ENCODE data around the gene RGS12.
A peak's percentile ranks its signal among the peaks of the same experiment; 100 is the strongest.

RGS12 gene

DNA sequence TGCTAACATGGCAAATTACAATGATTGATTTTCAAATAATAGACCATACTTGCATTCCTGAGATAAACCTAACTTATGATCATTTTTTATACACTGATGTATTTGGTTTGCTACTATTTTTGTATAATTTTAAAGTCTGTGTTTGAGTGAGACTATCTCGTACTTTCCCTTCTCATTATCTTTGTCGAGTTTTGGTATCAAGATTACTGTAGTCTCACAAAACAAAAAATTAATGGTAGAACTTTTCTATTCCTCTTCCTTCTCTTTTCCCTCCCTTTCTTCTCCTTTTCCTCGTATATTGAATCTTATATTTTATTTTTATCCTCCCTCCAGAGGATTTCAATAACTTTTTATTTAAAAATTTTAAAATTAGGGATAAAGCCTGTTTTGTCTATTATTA is 41.5 kb downstream of the RGS12 start:
- no peak for DNase-seq

DNA sequence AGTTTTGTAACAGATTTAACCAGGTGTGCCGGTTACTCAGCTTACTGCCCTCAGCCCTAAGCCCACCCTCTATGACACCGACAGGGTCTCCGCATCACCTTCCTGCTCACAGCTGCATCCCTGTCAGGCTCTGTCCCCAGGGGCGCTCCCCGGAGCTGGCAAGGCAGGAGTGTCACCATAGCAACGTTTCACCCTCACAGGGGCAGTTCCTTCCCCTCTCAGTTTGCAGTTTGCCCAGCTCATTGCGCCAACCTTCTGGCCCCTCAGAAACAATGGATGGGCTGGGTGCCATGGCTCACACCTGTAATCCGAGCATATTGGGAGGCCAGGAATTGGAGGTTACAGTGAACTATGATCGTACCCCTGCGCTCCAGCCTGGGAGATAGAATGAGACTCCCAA is 42.6 kb downstream of the RGS12 start:
- DNase-seq: no peak

DNA sequence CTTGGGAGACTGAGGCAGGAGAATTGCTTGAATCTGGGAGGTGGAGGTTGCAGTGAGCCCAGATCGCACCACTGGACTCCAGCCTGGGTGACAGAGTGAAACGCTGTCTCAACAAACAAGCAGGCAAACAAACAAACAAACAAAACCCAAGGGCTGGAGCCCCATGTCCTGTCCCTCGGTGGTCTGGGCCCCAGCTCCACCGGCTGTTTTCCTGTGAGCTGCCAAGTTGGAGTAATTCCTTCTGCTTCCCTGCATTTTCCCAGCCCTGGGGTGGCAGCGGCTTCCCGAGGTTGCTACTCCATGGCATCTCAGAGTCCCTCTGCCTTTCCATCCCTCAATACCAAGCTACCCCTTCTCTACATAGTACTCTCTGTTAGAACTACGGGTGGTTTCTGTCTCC is 43.2 kb downstream of the RGS12 start:
- DNase-seq: no peak

DNA sequence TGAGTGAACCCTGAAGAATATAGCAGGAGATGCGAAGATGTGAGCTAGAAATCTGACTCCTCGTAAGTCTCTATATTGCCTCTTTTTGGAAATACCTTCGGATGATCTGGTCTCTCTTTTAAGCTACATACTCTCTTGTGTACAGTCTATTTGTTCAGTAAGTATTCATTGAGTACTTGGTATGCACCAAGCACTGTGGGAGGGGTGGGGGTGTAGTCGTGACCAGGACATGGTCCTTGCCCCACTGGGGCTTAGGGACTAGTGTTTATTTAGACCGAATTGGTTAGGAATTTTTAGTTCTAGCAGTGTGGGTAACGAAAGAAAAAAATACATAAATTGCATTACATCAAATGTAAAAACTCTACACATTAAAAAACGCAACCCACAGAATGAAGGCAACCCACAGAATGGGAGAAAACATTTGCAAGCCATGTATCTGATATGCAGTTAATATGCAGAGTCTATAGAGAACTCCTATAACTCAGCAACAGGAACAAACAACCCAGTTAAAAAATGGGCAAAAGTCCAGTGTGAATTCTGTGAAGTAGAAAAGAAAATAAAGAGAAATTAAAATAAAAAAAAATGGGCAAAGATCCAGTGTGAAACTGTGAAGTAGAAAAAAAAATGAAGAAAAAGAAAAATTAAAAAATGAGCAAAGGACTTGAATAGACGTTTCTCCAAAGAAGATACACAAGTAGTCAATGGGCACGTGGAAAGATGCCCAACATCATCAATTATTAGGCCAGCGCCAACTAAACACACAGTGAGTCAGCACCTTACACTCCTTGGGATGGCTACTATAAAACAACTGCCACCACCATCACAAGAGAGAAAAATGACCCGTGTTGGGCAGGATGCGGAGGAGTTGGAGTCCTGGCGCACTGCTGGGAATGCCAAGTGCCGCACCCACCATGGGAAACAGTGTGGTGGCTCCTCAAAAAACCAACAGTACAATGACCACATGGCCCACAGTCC is 43.8 kb downstream of the RGS12 start:
- DNase-seq: no peak

DNA sequence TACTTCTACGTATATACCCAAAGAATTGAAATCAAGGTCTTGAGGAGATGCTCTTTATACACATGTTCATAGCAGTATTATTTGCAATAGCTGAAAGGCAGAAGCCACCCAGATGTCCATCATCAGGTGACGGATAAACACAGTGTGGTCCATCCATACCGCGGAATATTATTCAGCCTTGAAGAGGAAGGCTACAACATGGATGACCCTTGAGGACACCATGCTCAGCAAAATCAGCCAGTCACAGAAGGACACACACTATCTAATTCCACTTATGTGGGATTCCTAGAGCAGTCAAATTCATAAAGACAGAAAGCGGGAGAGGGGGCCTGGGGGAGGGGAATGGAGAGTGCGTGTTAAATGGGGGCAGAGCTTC is 44.5 kb downstream of the RGS12 start:
- no peak for DNase-seq

DNA sequence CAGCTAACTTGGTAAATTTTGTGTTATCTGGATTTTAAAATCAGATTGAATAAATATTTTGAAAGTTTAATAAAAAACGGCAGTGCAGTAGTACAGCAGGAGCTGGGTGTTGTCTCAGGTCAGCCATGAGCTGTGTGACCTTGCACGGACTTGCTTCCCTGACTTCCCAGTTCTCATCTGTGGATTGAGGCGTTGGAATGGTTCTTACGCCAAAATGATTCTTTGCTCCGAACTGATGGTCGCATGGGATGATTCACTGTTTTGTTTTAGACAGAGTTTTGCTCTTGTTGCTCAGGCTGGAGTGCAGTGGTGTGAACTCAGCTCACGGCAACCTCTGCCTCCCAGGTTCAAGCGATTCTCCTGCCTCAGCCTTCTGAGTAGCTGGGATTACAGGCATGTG is 45.0 kb downstream of the RGS12 start:
- no peak for DNase-seq

DNA sequence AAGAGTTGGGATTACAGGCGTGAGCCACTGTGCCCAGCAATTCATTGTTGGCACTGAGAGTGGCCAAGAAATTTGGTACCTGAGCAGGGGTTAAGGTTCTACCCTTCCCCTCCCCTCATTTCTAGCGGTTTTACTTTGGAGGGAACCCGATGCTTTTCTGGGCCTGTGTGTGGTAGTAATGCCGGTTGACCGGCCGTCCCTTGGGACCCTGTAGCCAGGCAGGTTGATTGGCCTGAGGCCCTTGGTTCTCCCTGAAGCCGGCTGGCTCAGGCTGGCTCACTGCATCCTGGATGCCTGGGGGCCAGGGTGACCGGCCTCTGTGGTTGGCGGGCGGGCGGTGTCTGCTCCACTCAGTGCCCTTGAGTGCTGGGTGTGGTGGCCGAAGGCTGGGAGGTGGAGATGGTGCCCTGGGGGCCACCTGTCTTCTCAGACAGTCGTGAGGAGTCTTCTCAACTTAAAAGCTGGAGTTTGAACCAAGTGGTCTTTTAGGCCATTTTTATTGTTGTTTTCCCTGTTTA is 45.6 kb downstream of the RGS12 start:
- DNase-seq: no peak

DNA sequence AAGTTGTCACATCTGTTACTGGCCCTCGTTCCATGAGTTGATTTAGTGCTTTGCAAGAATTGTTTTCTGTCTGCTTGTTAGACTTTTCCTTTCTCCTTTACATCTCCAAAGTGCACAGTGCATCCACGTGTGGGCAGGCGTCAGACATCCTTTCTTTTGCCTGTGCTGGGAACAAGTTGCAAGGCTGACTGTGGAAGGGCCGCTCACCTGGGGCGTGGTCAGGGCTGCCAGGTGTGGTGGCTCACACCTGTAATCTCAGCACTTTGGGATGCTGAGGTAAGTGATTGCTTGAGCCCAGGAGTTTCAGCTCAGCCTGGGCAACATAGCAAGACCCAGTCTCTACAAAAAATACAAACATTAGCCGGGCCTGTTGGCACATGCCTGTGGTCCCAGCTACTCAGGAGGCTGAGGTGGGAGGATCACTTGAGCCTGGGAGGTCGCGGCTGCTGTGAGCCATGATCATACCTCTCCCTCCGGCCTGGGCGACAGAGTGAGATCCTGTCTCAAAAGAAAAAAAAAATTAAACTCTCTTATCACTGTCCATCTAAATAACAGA is 46.2 kb downstream of the RGS12 start:
- DNase-seq: no peak

DNA sequence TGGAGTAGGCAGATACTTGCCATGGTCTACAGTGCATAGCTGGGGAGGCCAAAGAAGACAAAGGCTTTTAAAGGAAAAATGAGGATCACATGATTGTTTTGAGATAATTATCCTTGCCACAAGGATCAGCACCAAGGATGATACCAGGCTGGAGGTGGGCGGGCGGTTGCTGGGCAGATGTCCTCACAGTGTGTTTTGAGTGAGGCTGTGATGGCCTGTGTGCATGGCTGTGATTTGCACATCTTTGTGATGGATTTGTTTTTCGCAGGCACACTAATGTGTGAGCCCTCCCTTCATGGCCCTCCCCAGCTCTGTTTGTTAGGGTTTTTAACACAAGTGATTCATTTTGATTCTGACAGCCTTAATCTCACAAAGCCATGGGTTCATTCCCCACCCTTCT is 46.8 kb downstream of the RGS12 start:
- DNase-seq: no peak

DNA sequence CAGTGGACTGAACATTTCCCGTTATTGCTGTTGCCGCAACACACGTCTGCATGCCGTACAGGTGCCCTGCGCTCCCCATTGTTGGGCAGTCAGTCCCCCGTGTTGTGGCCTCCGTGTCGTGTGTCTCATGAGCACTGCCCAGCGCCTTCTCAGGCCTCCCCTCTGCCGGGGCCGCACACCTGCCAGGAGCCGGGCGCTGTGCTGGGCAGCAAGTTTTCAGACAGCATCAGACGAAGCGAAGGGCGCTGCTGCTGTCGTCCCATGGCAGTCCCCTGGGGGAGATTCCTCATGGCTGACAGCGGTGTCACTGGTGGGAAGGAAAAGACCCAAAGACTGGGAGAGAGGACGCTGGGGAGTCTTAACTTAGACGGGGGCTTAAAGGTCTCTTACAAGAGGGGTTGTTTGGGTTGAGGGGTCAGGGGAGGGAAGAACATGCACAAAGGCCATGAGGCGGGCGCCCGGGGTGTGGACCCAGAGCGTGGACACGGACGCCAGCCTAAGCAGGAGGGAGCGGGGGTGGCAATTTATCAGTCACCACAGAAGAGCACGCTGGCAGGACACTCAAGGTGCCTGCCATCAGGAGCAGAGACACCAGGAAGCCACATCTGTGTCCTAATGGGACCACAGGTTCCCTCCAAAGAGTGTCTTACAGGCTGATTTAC is 47.3 kb downstream of the RGS12 start:
- no peak for DNase-seq

DNA sequence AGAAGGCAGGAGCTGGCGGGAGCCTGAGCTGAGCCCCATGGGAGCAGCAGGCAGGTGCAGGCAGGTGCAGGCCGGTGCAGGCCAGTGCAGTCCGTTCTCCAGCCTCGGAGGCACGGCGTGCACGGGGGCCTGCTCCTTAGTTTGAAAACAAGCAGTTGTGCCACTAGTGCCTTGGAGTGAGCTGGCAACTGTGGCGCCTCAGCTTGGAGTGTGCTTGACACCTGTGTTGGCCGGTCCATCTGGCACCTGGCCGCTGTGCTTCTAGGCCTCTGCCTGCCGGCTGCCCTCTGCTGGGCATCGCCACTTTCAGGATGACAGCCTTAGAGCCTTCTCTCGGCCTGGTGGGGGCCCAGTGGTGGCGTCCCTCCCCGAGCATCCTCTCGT is 47.9 kb downstream of the RGS12 start:
- peak; percentile 69 for DNase-seq

DNA sequence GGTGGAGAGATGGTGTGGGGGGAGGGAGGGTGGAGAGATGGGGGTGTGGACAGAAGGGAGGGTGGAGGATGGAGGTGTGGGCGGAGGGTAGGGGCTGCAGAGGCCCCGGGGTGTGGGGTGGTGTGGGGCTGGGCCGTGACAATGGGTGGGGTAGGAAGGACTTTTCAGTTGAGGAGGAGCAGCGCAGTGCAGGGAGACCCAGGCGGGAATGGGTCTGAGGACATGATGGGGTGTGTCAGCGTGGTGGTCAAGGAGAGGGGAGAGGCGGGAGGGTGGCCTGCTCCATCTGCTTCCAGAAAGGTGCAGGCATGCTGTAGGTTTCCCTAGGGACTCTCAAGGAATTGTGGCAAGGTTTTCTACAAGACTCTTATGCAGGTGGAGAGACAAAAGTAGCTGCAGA is 48.9 kb downstream of the RGS12 start:
- no peak for DNase-seq

DNA sequence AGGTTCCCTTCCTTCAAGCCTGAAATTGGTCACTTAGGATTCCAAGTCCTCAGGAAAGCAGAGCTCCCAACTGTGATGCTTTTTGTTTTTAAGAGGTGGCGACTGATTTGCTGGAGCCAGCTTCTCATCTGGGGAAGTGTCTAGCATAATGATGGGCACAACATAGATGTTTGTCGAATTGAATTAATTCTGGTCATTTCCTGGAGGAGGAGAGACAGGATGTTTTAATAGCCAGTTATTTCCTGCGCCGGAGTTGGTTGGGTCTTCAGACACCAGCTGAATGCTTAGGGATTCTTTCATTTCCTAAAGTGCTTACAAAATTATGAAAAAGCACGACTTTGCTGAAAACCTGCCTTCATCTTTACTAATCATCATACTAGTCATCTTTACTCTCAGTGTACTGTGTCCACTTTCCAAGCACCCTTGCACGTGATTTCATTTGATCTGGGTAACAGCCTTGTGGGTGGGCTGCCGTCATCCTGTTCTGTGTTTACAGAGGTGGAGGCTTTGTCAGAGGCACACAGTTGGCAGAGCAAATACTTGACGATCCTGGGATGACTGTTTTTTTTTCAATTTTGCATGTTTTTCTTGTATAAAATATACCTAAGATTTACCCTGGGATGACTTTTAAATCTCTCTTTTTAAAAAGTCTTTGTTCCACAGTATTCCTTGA is 49.5 kb downstream of the RGS12 start:
- DNase-seq: no peak
